OCI-LY1 (cell line): ENCODE data around the gene POLA1.

Source experiments
- EZH2 ChIP-seq: fragments of 200-600 bp; sonication (generic), shearing (Covaris generic); IDR thresholded peaks from 2 replicates; pipeline ENCODE4 v1.8.0; 2017; ENCODE audit warnings: borderline replicate concordance, mixed run types, mild to moderate bottlenecking, antibody characterized with exemption, low read length, moderate library complexity, mixed read lengths
- TF ChIP-seq, protein P1 (sequence below): fragments of 200-600 bp; sonication (generic), shearing (Covaris generic); IDR thresholded peaks from 2 replicates; pipeline ENCODE4 v1.5.1; 2017; ENCODE audit warnings: mild to moderate bottlenecking, antibody characterized with exemption, low read length, moderate library complexity, mixed read lengths

DNA sequence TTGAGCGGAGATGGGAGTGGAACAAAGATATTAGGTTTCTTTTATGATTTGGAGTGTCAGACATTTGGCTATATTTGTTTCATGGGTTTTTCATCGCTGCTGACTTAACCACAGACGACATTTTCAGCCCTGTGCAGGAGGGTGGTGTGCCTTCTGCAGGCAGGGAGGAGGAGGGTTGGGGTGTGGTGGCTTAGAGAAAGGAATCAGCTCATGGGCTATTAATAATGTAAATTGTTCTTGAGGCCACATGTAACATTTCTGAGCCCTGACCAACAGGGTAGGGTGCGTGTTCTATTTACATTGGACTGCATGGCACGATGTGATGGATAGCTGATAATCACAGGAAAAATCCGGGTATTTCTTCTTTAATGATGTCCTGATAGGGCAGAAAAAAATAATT is 67.6 kb downstream of the POLA1 start:
- TF ChIP-seq, protein P1, sequence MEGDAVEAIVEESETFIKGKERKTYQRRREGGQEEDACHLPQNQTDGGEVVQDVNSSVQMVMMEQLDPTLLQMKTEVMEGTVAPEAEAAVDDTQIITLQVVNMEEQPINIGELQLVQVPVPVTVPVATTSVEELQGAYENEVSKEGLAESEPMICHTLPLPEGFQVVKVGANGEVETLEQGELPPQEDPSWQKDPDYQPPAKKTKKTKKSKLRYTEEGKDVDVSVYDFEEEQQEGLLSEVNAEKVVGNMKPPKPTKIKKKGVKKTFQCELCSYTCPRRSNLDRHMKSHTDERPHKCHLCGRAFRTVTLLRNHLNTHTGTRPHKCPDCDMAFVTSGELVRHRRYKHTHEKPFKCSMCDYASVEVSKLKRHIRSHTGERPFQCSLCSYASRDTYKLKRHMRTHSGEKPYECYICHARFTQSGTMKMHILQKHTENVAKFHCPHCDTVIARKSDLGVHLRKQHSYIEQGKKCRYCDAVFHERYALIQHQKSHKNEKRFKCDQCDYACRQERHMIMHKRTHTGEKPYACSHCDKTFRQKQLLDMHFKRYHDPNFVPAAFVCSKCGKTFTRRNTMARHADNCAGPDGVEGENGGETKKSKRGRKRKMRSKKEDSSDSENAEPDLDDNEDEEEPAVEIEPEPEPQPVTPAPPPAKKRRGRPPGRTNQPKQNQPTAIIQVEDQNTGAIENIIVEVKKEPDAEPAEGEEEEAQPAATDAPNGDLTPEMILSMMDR: no peak
- TF ChIP-seq EZH2: no peak
